GM18526 (cell line): ENCODE results near the gene IL17RB.
A peak's percentile ranks its signal among the peaks of the same experiment; 100 is the strongest.

Source experiments
- POLR2A ChIP-seq: IDR thresholded peaks from 3 replicates; pipeline ENCODE4 v1.6.1; 2011; ENCODE audit not compliant: insufficient read length; ENCODE audit errors: extremely low read depth

The IL17RB gene

GRCh38 chr3:53888232-53888631, 41.9 kb downstream of the IL17RB start:
- TF ChIP-seq POLR2A: no peak

GRCh38 chr3:53890726-53891475, 44.5 kb downstream of the IL17RB start:
- no peak for TF ChIP-seq POLR2A

- TF ChIP-seq POLR2A: peak; percentile 88
These were observed 45.3 kb downstream of the IL17RB start, which contains the start of gene SELENOK for GRCh38 chr3:53891497-53892285. Gene SELENOK (minus strand): TSS chr3:53891859.

GRCh38 chr3:53892286-53892637, 45.9 kb downstream of the IL17RB start:
- TF ChIP-seq POLR2A: no peak

- no peak for TF ChIP-seq POLR2A
These were observed 53.4 kb downstream of the IL17RB start for GRCh38 chr3:53899750-53900149.

GRCh38 chr3:53900666-53901331, 54.4 kb downstream of the IL17RB start:
- TF ChIP-seq POLR2A: no peak

- TF ChIP-seq POLR2A: no peak
These were observed 55.7 kb downstream of the IL17RB start for GRCh38 chr3:53902067-53902466.

- TF ChIP-seq POLR2A: no peak
These were observed 56.3 kb downstream of the IL17RB start for GRCh38 chr3:53902711-53903110.

GRCh38 chr3:53913401-53913800, 67.0 kb downstream of the IL17RB start:
- no peak for TF ChIP-seq POLR2A
